ENCODE data around the gene NRCAM.
"Not testable (repeated sequence)": the region's sequence is repeated elsewhere in the genome, so short reads cannot be mapped to it uniquely, and the experiment has no call there.

The NRCAM gene

DNA sequence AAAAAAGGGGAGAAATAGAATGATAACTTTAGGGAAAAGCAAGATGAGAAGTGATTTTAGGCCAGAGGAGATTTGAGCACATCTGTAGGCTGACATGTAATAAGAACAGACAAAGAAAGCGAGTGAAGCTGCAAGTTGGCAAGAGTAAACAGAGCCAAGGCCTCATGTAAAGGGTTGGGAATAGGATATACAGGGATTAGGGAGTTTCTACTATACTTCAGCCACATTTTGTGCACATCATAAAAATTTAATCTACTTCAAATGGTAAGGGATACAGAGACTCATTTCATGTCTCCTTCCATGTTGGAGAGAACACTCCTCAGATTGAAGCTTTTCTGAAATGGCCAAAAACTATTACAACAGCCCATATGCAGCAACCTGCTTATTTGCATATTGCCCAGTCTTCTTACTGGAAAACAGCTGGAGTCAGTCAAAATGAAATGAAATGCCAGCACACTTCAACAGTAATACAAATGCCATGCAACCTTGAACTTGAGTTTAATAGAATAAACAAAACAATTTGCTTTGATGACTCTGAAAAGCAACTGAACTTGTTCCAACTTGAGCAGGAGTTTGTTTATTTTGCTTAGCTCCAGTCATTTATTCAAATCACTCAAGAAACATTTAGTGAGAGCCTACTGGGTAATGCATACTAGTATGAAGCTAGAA lies 49.9 kb downstream of the NRCAM start:
- Mint-ChIP-seq H3K4me1 (ENCODE audit: low read depth) (no peaks in the 10 kb centered on the region), H3K36me3 (ENCODE audit: low read depth) (no peaks in the 10 kb centered on the region), H3K4me3 (no peak overlapping the region), H3K27me3 (peaks cover under 1% of the 10 kb centered on the region), H3K27ac (no peak overlapping the region), H3K9me3 (no peaks in the 10 kb centered on the region)
- DNase-seq, result no peak

DNA sequence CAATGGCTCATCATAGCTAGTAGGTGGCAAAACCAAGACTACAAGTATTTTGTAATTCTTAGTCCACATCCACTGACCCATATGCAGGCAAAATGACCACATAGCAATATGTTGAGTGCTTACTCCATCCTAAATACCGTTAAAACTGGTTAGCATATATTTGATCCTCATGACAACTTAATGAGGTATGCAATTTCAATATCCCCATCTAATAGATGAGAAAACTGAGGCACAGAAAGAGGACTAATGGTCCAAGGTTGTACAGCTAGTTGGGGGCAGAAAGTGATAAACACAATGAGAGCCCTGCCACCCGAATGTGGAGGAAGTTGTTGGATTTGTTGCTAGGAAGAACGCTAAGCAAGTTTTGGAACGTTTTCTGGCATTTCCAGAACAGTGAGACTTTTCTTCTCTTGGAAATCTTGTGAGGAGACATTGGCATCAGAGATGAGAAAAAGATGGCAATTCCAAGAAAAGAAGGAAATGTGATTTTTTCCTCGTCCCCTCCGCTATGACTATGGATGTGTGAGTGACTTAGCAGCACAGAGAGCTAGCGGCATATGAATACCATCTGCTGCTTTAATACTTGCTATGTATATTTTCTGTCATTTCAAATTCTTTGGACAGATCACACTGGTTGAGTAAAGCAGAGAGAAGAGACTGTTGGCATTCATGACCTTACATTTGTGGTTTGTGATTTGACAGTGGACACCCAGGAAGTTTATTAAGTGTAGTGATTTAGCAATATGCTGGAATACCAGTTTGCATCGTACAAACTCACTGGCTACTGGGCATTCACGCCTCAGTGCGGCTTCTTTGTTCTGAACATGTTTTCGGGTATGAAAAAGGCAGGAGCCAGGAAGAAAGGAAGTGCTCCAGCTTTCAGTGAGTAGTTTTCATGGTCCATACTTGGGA lies 51.5 kb downstream of the NRCAM start:
- Mint-ChIP-seq H3K36me3 (ENCODE audit: low read depth) (no peaks in the 10 kb centered on the region), H3K27me3 (peaks cover 2% of the 10 kb centered on the region), H3K4me3 (no peak overlapping the region), H3K27ac (no peak overlapping the region), H3K9me3 (no peaks in the 10 kb centered on the region), H3K4me1 (ENCODE audit: low read depth) (no peaks in the 10 kb centered on the region)
- DNase-seq, result no peak

DNA sequence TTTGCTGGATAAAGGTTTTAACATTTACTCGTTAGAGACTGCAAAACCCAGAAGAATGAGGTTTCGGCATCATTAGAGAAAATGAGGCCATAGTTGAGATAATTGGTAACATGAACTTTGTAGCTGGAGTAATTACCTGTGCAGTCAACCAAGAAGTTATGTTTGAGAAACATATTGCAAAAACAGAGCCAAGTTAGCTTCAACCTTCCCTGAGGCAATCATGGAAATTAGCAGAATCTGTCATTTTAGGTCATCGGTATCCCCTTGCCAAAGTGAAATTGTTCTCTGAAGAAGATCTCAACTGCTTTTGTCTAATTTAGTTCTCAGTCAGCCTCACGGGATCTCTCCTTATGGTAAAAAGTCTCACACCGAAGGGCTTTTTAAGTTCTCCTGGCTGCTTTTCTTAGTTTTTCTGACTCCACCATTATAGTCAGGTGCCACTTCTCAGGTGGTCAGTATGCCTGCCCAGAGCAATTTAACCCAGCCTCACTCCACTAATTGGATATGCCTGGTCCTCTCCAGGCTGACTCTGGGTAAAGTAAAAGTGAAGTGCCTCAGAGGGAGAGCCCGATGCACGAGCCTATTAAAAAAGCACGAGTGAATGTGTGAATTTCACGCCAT lies 52.5 kb downstream of the NRCAM start:
- H3K36me3 Mint-ChIP-seq (ENCODE audit: low read depth), result no peaks in the 10 kb centered on the region
- H3K9me3 Mint-ChIP-seq, result no peaks in the 10 kb centered on the region
- H3K27me3 Mint-ChIP-seq, result peaks cover 2% of the 10 kb centered on the region
- no peaks in the 10 kb centered on the region for H3K4me1 Mint-ChIP-seq (ENCODE audit: low read depth)
- DNase-seq, result no peak
- no peak overlapping the region for H3K4me3 Mint-ChIP-seq
- H3K27ac Mint-ChIP-seq, result no peak overlapping the region

DNA sequence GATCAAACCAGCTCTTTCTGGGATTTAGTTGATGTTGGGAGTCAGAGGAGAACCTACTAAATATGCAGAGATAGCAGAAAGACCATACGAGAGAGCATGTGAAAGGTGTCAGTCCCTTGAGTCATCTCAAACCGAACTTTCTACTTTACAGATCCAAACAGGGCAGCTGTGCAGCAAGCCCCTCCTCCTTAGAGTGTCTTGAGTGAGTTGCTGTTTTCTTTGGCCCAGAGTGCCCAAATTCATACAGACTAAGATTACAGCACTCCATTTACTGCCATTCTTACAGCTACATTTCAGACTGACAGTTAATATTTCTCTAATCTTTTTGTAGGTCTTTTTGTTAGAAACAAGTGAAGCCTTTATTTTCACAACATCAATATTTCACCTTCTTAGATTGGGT lies 53.4 kb downstream of the NRCAM start:
- H3K4me3 Mint-ChIP-seq, result no peak overlapping the region
- no peaks in the 10 kb centered on the region for H3K36me3 Mint-ChIP-seq (ENCODE audit: low read depth)
- no peak for DNase-seq
- no peak overlapping the region for H3K27ac Mint-ChIP-seq
- no peaks in the 10 kb centered on the region for H3K9me3 Mint-ChIP-seq
- H3K27me3 Mint-ChIP-seq, result peaks cover 8% of the 10 kb centered on the region
- H3K4me1 Mint-ChIP-seq (ENCODE audit: low read depth), result no peaks in the 10 kb centered on the region

DNA sequence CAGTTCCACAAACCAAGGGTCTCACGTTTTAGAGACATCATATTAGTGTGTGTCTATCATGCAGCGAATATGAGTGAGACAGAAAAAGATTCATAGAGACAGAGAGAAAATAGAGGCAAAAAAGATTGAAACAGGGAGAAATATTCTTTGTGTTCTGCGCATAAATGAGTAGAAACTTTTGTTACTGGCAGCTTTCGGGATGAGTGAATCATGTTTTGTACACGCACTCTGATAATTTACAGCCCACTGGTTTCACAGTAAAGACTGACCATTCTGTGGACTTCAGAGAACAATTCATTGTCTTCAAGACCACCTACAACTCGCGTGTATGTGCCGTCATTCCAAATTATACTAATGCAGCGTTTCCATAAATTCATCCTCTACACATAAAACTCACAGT lies 60.2 kb downstream of the NRCAM start:
- no peak overlapping the region for H3K4me3 Mint-ChIP-seq
- no peaks in the 10 kb centered on the region for H3K36me3 Mint-ChIP-seq (ENCODE audit: low read depth)
- peaks cover 19% of the 10 kb centered on the region for H3K27me3 Mint-ChIP-seq
- no peaks in the 10 kb centered on the region for H3K4me1 Mint-ChIP-seq (ENCODE audit: low read depth)
- no peak for DNase-seq
- no peak overlapping the region for H3K27ac Mint-ChIP-seq
- H3K9me3 Mint-ChIP-seq, result no peaks in the 10 kb centered on the region

DNA sequence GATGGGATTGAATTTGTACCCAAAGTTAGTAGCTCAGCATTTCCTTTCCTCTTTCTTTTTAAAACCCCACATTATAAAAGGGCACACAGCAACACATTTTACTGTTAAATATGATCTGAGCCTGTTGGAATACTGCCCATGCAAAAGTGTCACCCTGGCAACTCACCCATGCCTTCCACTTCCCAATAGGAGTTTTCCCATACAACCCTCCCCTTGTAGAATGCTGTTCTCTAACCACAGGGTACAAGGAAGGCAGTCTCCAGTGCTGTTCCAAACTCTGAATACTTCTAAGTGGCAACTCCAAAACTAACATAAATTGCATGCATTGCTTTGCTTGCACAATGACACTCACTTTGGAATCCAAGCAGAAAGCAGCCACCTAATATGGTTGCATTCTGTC lies 60.8 kb downstream of the NRCAM start:
- no peaks in the 10 kb centered on the region for H3K4me1 Mint-ChIP-seq (ENCODE audit: low read depth)
- no peaks in the 10 kb centered on the region for H3K36me3 Mint-ChIP-seq (ENCODE audit: low read depth)
- no peaks in the 10 kb centered on the region for H3K9me3 Mint-ChIP-seq
- peaks cover 23% of the 10 kb centered on the region for H3K27me3 Mint-ChIP-seq
- no peak overlapping the region for H3K4me3 Mint-ChIP-seq
- DNase-seq, result no peak
- no peak overlapping the region for H3K27ac Mint-ChIP-seq

DNA sequence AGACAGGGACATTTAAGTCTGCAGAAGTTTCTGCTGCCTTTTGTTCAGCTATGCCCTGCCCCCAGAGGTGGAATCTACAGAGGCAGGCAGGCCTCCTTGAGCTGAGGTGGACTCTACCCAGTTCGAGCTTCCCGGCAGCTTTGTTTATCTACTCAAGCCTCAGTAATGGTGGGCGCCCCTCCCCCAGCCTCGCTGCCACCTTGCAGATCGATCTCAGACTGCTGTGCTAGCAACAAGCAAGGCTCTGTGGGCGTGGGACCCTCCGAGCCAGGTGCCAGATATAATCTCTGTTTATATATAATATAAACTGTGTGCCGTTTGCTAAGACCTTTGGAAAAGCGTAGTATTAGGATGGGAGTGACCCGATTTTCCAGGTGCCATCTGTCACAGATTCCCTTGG lies 63.1 kb downstream of the NRCAM start:
- H3K27ac Mint-ChIP-seq; H3K4me3 Mint-ChIP-seq; H3K36me3 Mint-ChIP-seq (ENCODE audit: low read depth); DNase-seq; H3K4me1 Mint-ChIP-seq (ENCODE audit: low read depth); H3K9me3 Mint-ChIP-seq: not testable (repeated sequence)
- H3K27me3 Mint-ChIP-seq, result peaks cover 19% of the 10 kb centered on the region

DNA sequence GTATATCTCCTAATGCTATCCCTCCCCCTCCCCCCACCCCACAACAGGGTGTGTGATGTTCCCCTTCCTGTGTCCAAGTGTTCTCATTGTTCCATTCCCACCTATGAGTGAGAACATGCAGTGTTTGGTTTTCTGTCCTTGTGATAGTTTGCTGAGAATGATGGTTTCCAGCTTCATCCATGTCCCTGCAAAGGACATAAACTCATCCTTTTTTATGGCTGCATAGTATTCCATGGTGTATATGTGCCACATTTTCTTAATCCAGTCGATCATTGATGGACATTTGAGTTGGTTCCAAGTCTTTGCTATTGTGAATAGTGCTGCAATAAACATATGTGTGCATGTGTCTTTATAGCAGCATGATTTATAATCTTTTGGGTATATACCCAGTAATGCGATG lies 68.5 kb downstream of the NRCAM start:
- H3K9me3 Mint-ChIP-seq, H3K27me3 Mint-ChIP-seq, H3K4me3 Mint-ChIP-seq: not testable (repeated sequence)

DNA sequence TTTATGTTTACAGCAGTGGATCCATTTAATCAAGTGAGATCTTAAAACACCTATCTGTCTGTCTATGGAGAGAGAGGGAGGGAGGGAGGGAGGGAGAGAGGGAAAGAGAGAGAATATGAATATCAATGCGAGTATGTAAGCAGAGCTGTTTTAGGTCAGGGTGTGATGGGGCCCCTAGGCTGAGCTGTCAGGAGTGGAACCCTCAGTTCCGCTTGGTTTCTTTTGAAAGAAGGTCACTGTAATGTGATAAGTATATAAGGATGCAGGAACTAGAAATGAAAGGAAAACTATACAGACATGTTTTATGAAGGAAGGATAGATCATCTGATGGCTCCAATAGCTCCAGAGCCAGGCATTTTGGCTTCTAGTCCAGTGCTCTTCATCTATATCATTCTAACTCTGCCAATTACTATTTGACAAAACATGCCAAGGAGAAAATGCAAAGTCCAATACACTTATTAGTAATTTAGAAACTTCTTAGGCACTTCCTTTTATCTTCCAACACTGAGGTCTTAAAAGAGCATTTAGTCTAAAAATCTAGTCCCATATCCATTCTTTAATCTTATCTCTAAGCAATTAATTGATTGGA lies 70.3 kb downstream of the NRCAM start:
- H3K36me3 Mint-ChIP-seq (ENCODE audit: low read depth), result no peaks in the 10 kb centered on the region
- DNase-seq, result no peak
- H3K4me3 Mint-ChIP-seq, result no peak overlapping the region

More for the DNA sequence above, 68.5 kb downstream of the NRCAM start:
- H3K27ac Mint-ChIP-seq; DNase-seq; H3K4me1 Mint-ChIP-seq (ENCODE audit: low read depth); H3K36me3 Mint-ChIP-seq (ENCODE audit: low read depth): not testable (repeated sequence)

DNA sequence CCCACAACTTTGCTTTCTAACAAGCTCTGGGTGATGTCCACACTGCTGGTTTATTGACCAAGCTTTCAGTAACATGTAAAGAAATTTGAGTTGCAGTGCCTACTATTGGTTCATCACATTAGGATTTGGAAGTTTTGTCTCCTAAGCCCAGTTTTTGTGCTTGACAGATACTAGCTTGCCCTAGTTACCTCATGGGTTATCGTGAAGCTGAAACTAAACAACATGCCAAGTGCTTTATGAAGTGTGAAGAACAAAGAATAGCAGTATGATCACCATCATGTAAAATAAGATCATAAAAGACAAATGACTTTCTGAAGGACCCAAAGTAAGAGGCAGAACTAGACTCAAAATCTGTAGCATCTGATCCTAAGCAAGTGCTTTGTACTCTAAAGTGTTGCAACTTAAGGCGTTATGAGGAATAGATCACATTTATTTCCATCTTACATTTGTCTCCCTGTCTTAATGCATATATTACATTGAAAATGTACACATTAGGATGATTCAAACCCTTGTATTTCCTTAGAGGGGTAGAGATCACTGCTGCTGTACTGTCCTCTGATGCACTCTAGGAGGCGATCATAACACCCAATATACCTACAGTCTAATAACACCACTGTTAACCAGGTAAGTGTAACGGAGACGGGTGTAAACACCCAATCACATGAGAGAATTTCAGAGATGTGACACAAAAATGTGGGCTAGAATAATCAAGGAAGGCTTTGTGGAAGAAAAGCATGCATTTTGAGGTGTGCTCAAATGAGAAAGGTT lies 71.3 kb downstream of the NRCAM start:
- no peaks in the 10 kb centered on the region for H3K4me1 Mint-ChIP-seq (ENCODE audit: low read depth)
- no peaks in the 10 kb centered on the region for H3K36me3 Mint-ChIP-seq (ENCODE audit: low read depth)
- no peak overlapping the region for H3K27ac Mint-ChIP-seq
- H3K27me3 Mint-ChIP-seq, result no peaks in the 10 kb centered on the region
- H3K9me3 Mint-ChIP-seq, result no peaks in the 10 kb centered on the region
- H3K4me3 Mint-ChIP-seq, result no peak overlapping the region
- no peak for DNase-seq

More for the DNA sequence above, 70.3 kb downstream of the NRCAM start:
- Mint-ChIP-seq H3K4me1 (ENCODE audit: low read depth) (no peaks in the 10 kb centered on the region), H3K9me3 (no peaks in the 10 kb centered on the region), H3K27ac (no peak overlapping the region), H3K27me3 (peaks cover 5% of the 10 kb centered on the region)

DNA sequence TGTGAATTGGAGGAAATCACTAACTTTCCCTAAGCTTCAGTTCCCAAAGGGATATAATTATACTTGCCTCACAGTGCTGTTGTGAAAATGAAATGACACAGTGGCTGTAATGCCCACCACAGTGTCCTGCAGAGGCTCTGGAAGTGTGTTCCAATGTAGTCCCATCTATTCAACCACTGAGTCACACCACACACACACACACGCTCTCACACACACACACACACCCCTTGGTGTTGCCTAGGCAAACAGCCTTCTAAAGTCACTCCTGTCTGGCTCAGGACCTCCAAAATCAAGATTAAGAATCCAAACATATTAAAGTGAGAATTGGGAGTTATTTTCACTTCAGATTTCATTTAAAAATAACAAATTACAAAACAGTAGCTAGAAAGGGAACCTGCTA lies 73.3 kb downstream of the NRCAM start:
- no peaks in the 10 kb centered on the region for H3K4me1 Mint-ChIP-seq (ENCODE audit: low read depth)
- no peak for DNase-seq
- H3K27ac Mint-ChIP-seq, result no peak overlapping the region
- H3K4me3 Mint-ChIP-seq, result no peak overlapping the region
- no peaks in the 10 kb centered on the region for H3K27me3 Mint-ChIP-seq
- H3K9me3 Mint-ChIP-seq, result no peaks in the 10 kb centered on the region
- no peaks in the 10 kb centered on the region for H3K36me3 Mint-ChIP-seq (ENCODE audit: low read depth)

DNA sequence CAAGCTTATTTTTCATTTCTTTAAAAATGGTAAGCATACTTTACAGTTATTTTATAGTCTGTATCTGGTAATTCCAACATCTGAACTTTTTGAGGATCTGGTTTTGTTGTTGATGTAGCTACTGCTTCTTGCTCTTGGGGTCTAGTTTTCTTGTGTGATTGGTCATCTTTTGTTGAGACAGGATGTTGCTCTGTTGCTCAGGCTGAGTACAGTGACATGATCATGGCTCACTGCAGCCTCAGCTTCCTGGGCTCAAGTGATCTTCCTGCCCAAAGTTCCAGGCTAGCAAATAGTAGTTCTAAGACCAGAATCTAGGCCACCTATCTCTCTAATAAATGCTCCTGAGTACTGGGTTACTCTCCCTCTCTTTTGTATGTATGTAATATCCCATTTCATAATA lies 75.7 kb downstream of the NRCAM start:
- Mint-ChIP-seq H3K36me3 (ENCODE audit: low read depth) (no peaks in the 10 kb centered on the region), H3K27me3 (no peaks in the 10 kb centered on the region), H3K9me3 (no peaks in the 10 kb centered on the region), H3K4me3 (no peak overlapping the region), H3K27ac (no peak overlapping the region), H3K4me1 (ENCODE audit: low read depth) (no peaks in the 10 kb centered on the region)
- no peak for DNase-seq

DNA sequence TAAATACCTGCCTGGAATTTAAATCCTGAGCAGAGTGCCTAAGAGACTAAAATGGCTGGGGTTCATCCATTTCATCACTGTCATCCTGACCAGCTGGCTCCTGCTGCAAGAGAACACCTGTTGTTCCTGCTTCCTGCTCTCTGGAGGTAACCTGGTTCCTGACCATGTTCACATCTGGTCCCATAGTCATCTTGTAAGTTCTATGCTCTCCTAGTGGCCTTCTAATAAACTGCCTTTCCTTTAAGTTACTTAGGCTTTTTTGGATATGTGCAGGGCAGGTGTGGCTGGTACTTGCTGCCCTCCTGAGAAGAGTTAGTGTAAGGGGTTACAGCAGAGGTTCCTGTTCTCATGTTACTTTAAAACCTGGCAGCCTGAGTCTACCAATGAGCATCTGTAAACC lies 80.0 kb downstream of the NRCAM start:
- Mint-ChIP-seq H3K4me1 (ENCODE audit: low read depth) (peaks cover 2% of the 10 kb centered on the region), H3K27ac (no peak overlapping the region), H3K9me3 (no peaks in the 10 kb centered on the region), H3K27me3 (peaks cover 1% of the 10 kb centered on the region), H3K4me3 (no peak overlapping the region), H3K36me3 (ENCODE audit: low read depth) (no peaks in the 10 kb centered on the region)
- DNase-seq, result no peak

DNA sequence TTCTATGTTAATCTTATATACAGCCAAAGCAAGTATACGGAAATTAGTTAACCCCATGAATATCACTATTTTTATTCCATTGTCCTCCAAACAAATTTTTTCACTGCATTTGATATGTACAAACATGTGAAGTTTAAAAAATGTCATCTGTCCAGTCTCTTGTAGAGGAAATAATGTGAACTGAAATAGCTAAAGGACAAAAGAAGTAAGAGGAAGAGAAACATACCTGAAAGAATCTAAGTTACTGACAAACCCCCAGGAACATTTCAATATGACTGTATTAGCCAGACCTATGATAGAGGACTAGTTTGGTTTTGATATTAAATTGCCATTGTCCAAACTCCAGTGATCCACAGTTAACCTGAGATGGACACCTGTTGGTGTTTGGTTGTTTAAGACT lies 80.6 kb downstream of the NRCAM start:
- H3K9me3 Mint-ChIP-seq, result no peaks in the 10 kb centered on the region
- peaks cover 7% of the 10 kb centered on the region for H3K27me3 Mint-ChIP-seq
- H3K4me3 Mint-ChIP-seq, result no peak overlapping the region
- H3K27ac Mint-ChIP-seq, result no peak overlapping the region
- H3K4me1 Mint-ChIP-seq (ENCODE audit: low read depth), result peaks cover 2% of the 10 kb centered on the region
- DNase-seq, result no peak
- no peaks in the 10 kb centered on the region for H3K36me3 Mint-ChIP-seq (ENCODE audit: low read depth)

All from activated T-cell treated with anti-CD3 and anti-CD28 coated beads, Interleukin-2, amount 50 U/mL, for 24 hours (primary cell).